A549 (cell line): ENCODE data around the gene AIF1L. TPM values are rescaled to one million over a fixed set of nuclear protein-coding genes. Genes with fewer than 3 reads are reported as not detected.
A peak's percentile ranks its signal among the peaks of the same experiment; 100 is the strongest.

ENCODE experiments used
- ATAC-seq, 2 experiments: fragments of 200-7000 bp in 1 of 2; fragments of >200 bp in 1 of 2; cut with Nextera tagmentation in 1 of 2; cut with Tn5 transposase in 1 of 2; 3 replicates each; pipeline versions ENCODE4 v1.8.0 to v1.9.1; 2018 to 2020; ENCODE audit warnings: mild to moderate bottlenecking in 1 of 2, moderate library complexity in 1 of 2
- CTCF ChIA-PET: fragments of 300-600 bp; sonication (Branson Sonifier 250); formaldehyde crosslinking; extraction: SDS; loops from one replicate; lab custom pipeline; 2021; ENCODE audit warnings: antibody characterized with exemption, inconsistent platforms; lab: Yijun Ruan, JAX
- POLR2A ChIA-PET: fragments of 350-600 bp; formaldehyde crosslinking; extraction: SDS; loops from one replicate; lab custom pipeline; 2021; ENCODE audit warnings: antibody characterized with exemption, inconsistent platforms; lab: Yijun Ruan, JAX
- DNase-seq, 2 experiments: peaks; one replicate each; pipeline versions ENCODE4 v3.0.0 to v3.0.0-alpha.2; 2011 to 2016; ENCODE audit warnings: low read depth in 1 of 2, low spot score in 1 of 2
- FAIRE-seq: peaks from 2 replicates; lab custom pipeline; 2011; peaks lifted over from hg19 to GRCh38; lab: Jason Lieb, UNC
- H3K27ac ChIP-seq, 2 experiments: fragments of >200 bp; sonication (Bioruptor Twin); formaldehyde crosslinking; 3 replicates each; pipeline ENCODE4 v1.5.1; 2016 to 2017
- H3K4me1 ChIP-seq: fragments of >200 bp; sonication (Bioruptor Twin); formaldehyde crosslinking; 3 replicates; pipeline ENCODE4 v1.6.1; 2016
- H3K4me2 ChIP-seq: fragments of >200 bp; sonication (Bioruptor Twin); formaldehyde crosslinking; 3 replicates; pipeline ENCODE4 v1.6.1; 2016
- H3K4me3 ChIP-seq: fragments of >200 bp; sonication (Bioruptor Twin); formaldehyde crosslinking; 3 replicates; pipeline ENCODE4 v1.5.1; 2016
- H3K9me3 ChIP-seq: fragments of >200 bp; sonication (Bioruptor Twin); formaldehyde crosslinking; 3 replicates; pipeline ENCODE4 v1.6.1; 2016
- BHLHE40 ChIP-seq: IDR thresholded peaks from 2 replicates; pipeline ENCODE4 v1.6.1; 2012; ENCODE audit warnings: low read depth, low read length, inconsistent platforms
- CBX2 ChIP-seq: fragments of 200-600 bp; sonication (generic); IDR thresholded peaks from 2 replicates; pipeline ENCODE4 v1.6.1; 2016; ENCODE audit warnings: low read depth, mild to moderate bottlenecking, borderline replicate concordance
- CBX8 ChIP-seq: fragments of 200-600 bp; sonication (generic); IDR thresholded peaks from 2 replicates; pipeline ENCODE4 v1.6.1; 2016
- GATA3 ChIP-seq: IDR thresholded peaks from 2 replicates; pipeline ENCODE4 v1.6.1; 2012; ENCODE audit warnings: borderline replicate concordance
- HDAC2 ChIP-seq: fragments of 200-600 bp; sonication (generic); IDR thresholded peaks from 2 replicates; pipeline ENCODE4 v1.6.1; 2016
- HOXB13 ChIP-seq: fragments of 250-450 bp; sonication (Bioruptor Pico); IDR thresholded peaks from 2 replicates; pipeline ENCODE4 v1.5.0; 2020; ENCODE audit warnings: low read depth, mild to moderate bottlenecking, moderate library complexity
- HOXB5 ChIP-seq: fragments of 250-450 bp; sonication (Bioruptor Pico); IDR thresholded peaks from 2 replicates; pipeline ENCODE4 v1.5.0; 2020; ENCODE audit warnings: mild to moderate bottlenecking, moderate library complexity
- JUNB ChIP-seq: fragments of >200 bp; sonication (Bioruptor Twin); formaldehyde crosslinking; IDR thresholded peaks from 2 replicates; pipeline ENCODE4 v1.6.1; 2016
- KDM1A ChIP-seq: fragments of 200-600 bp; sonication (generic); IDR thresholded peaks from 2 replicates; pipeline ENCODE4 v1.6.1; 2016; ENCODE audit warnings: low read depth, mild to moderate bottlenecking
- KDM5A ChIP-seq: fragments of 200-600 bp; sonication (generic); IDR thresholded peaks from 2 replicates; pipeline ENCODE4 v1.6.1; 2016; ENCODE audit warnings: antibody characterized with exemption, mild to moderate bottlenecking
- MAZ ChIP-seq: fragments of 150-350 bp; IDR thresholded peaks from 2 replicates; pipeline ENCODE4 v1.6.1; 2014; ENCODE audit warnings: antibody characterized with exemption, low read depth, low read length, borderline replicate concordance
- NFE2L2 ChIP-seq: fragments of 150-350 bp; conservative IDR thresholded peaks from 2 replicates; pipeline ENCODE4 v1.6.1; 2014; ENCODE audit warnings: low read length
- NR3C1 ChIP-seq: fragments of >200 bp; sonication (Bioruptor Twin); formaldehyde crosslinking; IDR thresholded peaks from 3 replicates; pipeline ENCODE4 v1.6.1; 2017
- PHF8 ChIP-seq: fragments of 200-600 bp; sonication (generic); IDR thresholded peaks from 2 replicates; pipeline ENCODE4 v1.6.1; 2016; ENCODE audit warnings: low read depth, mild to moderate bottlenecking, antibody characterized with exemption, moderate library complexity, borderline replicate concordance
- POLR2A ChIP-seq: IDR thresholded peaks from 2 replicates; pipeline ENCODE4 v1.6.1; 2012; ENCODE audit warnings: mild to moderate bottlenecking, low read length
- POLR2AphosphoS2 ChIP-seq: conservative IDR thresholded peaks from 2 replicates; pipeline ENCODE4 v1.6.1; 2012; ENCODE audit warnings: low read length, improper control_type of control experiment, inconsistent platforms
- RAD21 ChIP-seq, 2 experiments: fragments of >200 bp in 1 of 2; sonication (Bioruptor Twin) in 1 of 2; formaldehyde crosslinking in 1 of 2; IDR thresholded peaks in 1 of 2; conservative IDR thresholded peaks in 1 of 2; 2 replicates in 1 of 2; 3 replicates in 1 of 2; pipeline ENCODE4 v1.6.1; 2012 to 2018; ENCODE audit warnings: inconsistent platforms in 1 of 2
- RARB ChIP-seq: fragments of 250-450 bp; sonication (Bioruptor Pico); IDR thresholded peaks from 2 replicates; pipeline ENCODE4 v1.8.0; 2021; ENCODE audit warnings: mild to moderate bottlenecking, moderate library complexity
- RCOR1 ChIP-seq: fragments of 150-350 bp; IDR thresholded peaks from 2 replicates; pipeline ENCODE4 v1.6.1; 2014; ENCODE audit warnings: antibody characterized with exemption, low read length, low read depth
- TFCP2L1 ChIP-seq: fragments of 250-450 bp; sonication (Bioruptor Pico); IDR thresholded peaks from 2 replicates; pipeline ENCODE4 v1.5.0; 2021; ENCODE audit warnings: mild to moderate bottlenecking
- TP53 ChIP-seq: fragments of 250-450 bp; sonication (Bioruptor Pico); IDR thresholded peaks from 2 replicates; pipeline ENCODE4 v1.5.0; 2021; ENCODE audit warnings: mild to moderate bottlenecking, moderate library complexity
- ZFP36 ChIP-seq: fragments of 450-650 bp; IDR thresholded peaks from 2 replicates; pipeline ENCODE4 v1.6.1; 2014; ENCODE audit warnings: borderline replicate concordance; ENCODE audit not compliant: partially characterized antibody
- ZNF302 ChIP-seq: fragments of 250-450 bp; sonication (Bioruptor Pico); IDR thresholded peaks from 2 replicates; pipeline ENCODE4 v1.9.0; 2021; ENCODE audit warnings: inconsistent platforms, mild to moderate bottlenecking, moderate library complexity
- WGBS: methylation state at CpG from one replicate; pipeline ENCODE4 v1.1.6; 2017; ENCODE audit errors: missing lambda C conversion rate; 5-methylcytosine and 5-hydroxymethylcytosine counted together
- polyA plus RNA-seq, 4 experiments: library from polyadenylated mRNA; depleted of rRNA in 3 of 4; stranded (reverse); fragments of >200 nt; fragmentation: RNase III in 1 of 4; extraction: RNeasy Plus Mini Kit Qiagen cat#74134 plus additional on column Dnase treatment in 1 of 4; gene quantifications; 2 replicates in 3 of 4; 3 replicates in 1 of 4; pipeline ENCODE4 v1.2.3, GENCODE V29; 2011 to 2017
- TF ChIP-seq, protein P1 (sequence below): fragments of >200 bp; sonication (Bioruptor Twin); formaldehyde crosslinking; IDR thresholded peaks from 2 replicates; pipeline ENCODE4 v1.6.1; 2016
- TF ChIP-seq, protein P2 (sequence below): IDR thresholded peaks from 2 replicates; pipeline ENCODE4 v1.6.1; 2012
- TF ChIP-seq, protein P3 (sequence below): IDR thresholded peaks from 2 replicates; pipeline ENCODE4 v1.6.1; 2012; ENCODE audit warnings: low read depth, borderline replicate concordance
- TF ChIP-seq, protein P4 (sequence below): fragments of 250-450 bp; sonication (Bioruptor Pico); IDR thresholded peaks from 2 replicates; pipeline ENCODE4 v1.5.0; 2021; ENCODE audit warnings: mild to moderate bottlenecking, moderate library complexity, borderline replicate concordance
- TF ChIP-seq, protein P5 (sequence below): fragments of 200-600 bp; sonication (generic); IDR thresholded peaks from 2 replicates; pipeline ENCODE4 v1.6.1; 2016; ENCODE audit warnings: antibody characterized with exemption, mild to moderate bottlenecking, moderate library complexity
- TF ChIP-seq, protein P6 (sequence below): fragments of 250-450 bp; sonication (Bioruptor Pico); IDR thresholded peaks from 2 replicates; pipeline ENCODE4 v1.5.0; 2020; ENCODE audit warnings: low read depth, mild to moderate bottlenecking, moderate library complexity

The AIF1L gene
- polyA plus RNA-seq, 2 of the 4 experiments (the other 2 are of a cell fraction), result 1.6 to 2.8 TPM

DNA sequence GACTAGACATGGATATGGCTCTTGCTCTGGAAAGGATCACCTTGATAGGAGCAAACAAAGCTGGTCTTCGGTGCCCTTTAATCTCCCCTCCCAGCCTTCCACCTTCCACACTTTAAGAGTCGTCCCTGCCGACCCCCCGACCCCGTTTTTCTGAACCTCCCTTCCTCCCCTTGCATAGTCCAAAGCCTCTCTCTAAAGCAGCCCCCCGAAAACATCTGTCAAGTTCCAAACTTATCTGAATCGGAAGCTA lies 28.6 kb downstream of the AIF1L start:
- ATAC-seq (peak; percentile 21 to 38), FAIRE-seq (no peak), DNase-seq (peak in 1 of 2 experiments; percentile 3)
- no peak for TF ChIP-seq NR3C1
- no peak for TF ChIP-seq KDM1A
- no peak for TF ChIP-seq JUNB
- no peak for TF ChIP-seq RARB
- TF ChIP-seq POLR2A, result no peak
- no peak for TF ChIP-seq CBX8
- TF ChIP-seq KDM5A, result no peak
- no peak for TF ChIP-seq RAD21 (conservative IDR thresholded peaks at IDR 0.05 in 1 of 2, IDR thresholded peaks at IDR 0.05 in 1 of 2)
- no peak for TF ChIP-seq BHLHE40
- TF ChIP-seq, protein P1, sequence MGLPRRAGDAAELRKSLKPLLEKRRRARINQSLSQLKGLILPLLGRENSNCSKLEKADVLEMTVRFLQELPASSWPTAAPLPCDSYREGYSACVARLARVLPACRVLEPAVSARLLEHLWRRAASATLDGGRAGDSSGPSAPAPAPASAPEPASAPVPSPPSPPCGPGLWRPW, result no peak
- Histone ChIP-seq H3K9me3 (no peaks in the 10 kb centered on the region), H3K4me1 (peaks cover 6% of the 10 kb centered on the region; the same call in 2 of the 3 replicates), H3K4me3 (peak overlapping the region; percentile 88), H3K27ac (peak overlapping the region; percentile 81 to 90), H3K4me2 (peak overlapping the region; percentile 82)
- ChIA-PET CTCF (interaction anchor here (0.9 to 2.9 kb wide), 6 partner anchors 16 to 225 kb away, joined by 3 to 10 read pairs (median 4); no protein-coding TSS in a partner anchor), POLR2A (interaction anchor here (0.7 to 1.7 kb wide), 11 partner anchors 10 to 248 kb away, joined by 3 to 11 read pairs (median 5); no protein-coding TSS in a partner anchor)
- WGBS, result 1% methylated on average over 7 of the region's 7 CpGs

DNA sequence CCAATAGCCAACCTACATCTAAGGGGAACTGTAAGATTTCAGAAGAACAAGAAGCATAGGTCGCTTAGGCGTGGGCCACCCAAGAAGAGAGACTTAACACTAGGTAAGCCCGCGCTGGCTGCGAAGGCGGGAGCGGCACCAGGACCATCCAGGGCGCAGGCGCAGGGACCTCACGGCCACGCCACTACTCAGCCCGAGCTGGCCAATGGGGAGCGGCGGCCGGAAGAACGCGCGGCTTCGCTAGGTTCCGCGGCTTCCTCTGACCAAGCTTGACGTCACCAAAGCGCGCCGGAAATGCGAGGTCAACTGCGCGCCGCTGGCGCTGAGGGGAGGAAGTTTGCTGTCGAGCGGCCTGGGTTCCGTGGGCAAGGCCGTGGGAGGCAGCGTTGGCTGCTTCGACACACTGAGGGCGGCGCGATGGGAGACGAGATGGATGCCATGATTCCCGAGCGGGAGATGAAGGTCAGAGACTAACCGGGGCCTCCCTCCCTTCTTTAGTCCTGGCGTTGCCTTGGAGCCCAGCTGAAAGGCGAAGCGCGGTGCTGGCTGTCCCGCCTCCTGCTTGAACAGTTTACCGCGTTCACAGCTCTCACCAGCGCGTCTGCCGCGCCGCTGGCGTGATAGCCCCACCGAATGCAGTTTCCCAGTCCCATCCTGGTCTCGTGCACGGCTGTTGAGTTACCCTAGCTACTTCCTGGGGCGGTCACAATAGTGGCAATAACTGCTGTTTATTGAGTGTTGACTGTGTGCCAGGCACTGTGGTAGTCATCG lies 29.1 kb downstream of the AIF1L start, which contains the start of gene NUP214:
NUP214 (plus strand) TSS at position 299 of the 771 bp plus-strand sequence; CDS start at position 418, 119 bp downstream.
- peak within 1 kb of the TSS; percentile 81 to 90 for H3K27ac ChIP-seq
- 3% methylated on average over 27 of the region's 61 CpGs for WGBS
- POLR2A ChIA-PET, result interaction anchor here (0.5 to 1.7 kb wide), 15 partner anchors 10 to 248 kb away, joined by 3 to 11 read pairs (median 4); no protein-coding TSS in a partner anchor
- FAIRE-seq (peak; percentile 99), DNase-seq (peak; percentile 96 to 98), ATAC-seq (peak; percentile 99 to 100)
- CTCF ChIA-PET, result interaction anchor here (0.9 to 2.9 kb wide), 6 partner anchors 16 to 225 kb away, joined by 3 to 10 read pairs (median 4); no protein-coding TSS in a partner anchor
- peak within 1 kb of the TSS; percentile 91 for H3K4me2 ChIP-seq
- no peaks in the 10 kb centered on the region for H3K9me3 ChIP-seq
- H3K4me3 ChIP-seq, result peak within 1 kb of the TSS; percentile 88
- H3K4me1 ChIP-seq, result peaks cover 6% of the 10 kb centered on the region; the same call in 2 of the 3 replicates
- TF ChIP-seq, protein P2, sequence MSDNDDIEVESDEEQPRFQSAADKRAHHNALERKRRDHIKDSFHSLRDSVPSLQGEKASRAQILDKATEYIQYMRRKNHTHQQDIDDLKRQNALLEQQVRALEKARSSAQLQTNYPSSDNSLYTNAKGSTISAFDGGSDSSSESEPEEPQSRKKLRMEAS, result peak; percentile 93
- TF ChIP-seq, protein P1, result no peak
- no peak for TF ChIP-seq NFE2L2
- TF ChIP-seq MAZ, result no peak
- TF ChIP-seq, protein P3, sequence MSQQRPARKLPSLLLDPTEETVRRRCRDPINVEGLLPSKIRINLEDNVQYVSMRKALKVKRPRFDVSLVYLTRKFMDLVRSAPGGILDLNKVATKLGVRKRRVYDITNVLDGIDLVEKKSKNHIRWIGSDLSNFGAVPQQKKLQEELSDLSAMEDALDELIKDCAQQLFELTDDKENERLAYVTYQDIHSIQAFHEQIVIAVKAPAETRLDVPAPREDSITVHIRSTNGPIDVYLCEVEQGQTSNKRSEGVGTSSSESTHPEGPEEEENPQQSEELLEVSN, result peak; percentile 92
- peak; percentile 87 for TF ChIP-seq POLR2A
- TF ChIP-seq GATA3, result peak; percentile 44; the same call in 1 of the 2 replicates
- TF ChIP-seq, protein P4, sequence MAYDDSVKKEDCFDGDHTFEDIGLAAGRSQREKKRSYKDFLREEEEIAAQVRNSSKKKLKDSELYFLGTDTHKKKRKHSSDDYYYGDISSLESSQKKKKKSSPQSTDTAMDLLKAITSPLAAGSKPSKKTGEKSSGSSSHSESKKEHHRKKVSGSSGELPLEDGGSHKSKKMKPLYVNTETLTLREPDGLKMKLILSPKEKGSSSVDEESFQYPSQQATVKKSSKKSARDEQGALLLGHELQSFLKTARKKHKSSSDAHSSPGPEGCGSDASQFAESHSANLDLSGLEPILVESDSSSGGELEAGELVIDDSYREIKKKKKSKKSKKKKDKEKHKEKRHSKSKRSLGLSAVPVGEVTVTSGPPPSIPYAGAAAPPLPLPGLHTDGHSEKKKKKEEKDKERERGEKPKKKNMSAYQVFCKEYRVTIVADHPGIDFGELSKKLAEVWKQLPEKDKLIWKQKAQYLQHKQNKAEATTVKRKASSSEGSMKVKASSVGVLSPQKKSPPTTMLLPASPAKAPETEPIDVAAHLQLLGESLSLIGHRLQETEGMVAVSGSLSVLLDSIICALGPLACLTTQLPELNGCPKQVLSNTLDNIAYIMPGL (CRISPR knock-in tag), result no peak
- no peak for TF ChIP-seq HOXB5 (CRISPR knock-in tag)
- no peak for TF ChIP-seq ZFP36
- no peak for TF ChIP-seq TP53
- peak; percentile 34; the same call in 1 of the 2 replicates for TF ChIP-seq HDAC2
- TF ChIP-seq HOXB13 (CRISPR knock-in tag), result no peak
- TF ChIP-seq CBX2, result no peak
- TF ChIP-seq RCOR1, result no peak
- TF ChIP-seq PHF8, result peak; percentile 84
- TF ChIP-seq RAD21 (conservative IDR thresholded peaks at IDR 0.05 in 1 of 2, IDR thresholded peaks at IDR 0.05 in 1 of 2), result no peak
- no peak for TF ChIP-seq KDM1A
- no peak for TF ChIP-seq ZNF302 (CRISPR knock-in tag)
- no peak for TF ChIP-seq CBX8
- no peak for TF ChIP-seq TFCP2L1 (CRISPR knock-in tag)
- TF ChIP-seq, protein P5, sequence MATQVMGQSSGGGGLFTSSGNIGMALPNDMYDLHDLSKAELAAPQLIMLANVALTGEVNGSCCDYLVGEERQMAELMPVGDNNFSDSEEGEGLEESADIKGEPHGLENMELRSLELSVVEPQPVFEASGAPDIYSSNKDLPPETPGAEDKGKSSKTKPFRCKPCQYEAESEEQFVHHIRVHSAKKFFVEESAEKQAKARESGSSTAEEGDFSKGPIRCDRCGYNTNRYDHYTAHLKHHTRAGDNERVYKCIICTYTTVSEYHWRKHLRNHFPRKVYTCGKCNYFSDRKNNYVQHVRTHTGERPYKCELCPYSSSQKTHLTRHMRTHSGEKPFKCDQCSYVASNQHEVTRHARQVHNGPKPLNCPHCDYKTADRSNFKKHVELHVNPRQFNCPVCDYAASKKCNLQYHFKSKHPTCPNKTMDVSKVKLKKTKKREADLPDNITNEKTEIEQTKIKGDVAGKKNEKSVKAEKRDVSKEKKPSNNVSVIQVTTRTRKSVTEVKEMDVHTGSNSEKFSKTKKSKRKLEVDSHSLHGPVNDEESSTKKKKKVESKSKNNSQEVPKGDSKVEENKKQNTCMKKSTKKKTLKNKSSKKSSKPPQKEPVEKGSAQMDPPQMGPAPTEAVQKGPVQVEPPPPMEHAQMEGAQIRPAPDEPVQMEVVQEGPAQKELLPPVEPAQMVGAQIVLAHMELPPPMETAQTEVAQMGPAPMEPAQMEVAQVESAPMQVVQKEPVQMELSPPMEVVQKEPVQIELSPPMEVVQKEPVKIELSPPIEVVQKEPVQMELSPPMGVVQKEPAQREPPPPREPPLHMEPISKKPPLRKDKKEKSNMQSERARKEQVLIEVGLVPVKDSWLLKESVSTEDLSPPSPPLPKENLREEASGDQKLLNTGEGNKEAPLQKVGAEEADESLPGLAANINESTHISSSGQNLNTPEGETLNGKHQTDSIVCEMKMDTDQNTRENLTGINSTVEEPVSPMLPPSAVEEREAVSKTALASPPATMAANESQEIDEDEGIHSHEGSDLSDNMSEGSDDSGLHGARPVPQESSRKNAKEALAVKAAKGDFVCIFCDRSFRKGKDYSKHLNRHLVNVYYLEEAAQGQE, result peak; percentile 53; the same call in 1 of the 2 replicates
- no peak for TF ChIP-seq RARB
- no peak for TF ChIP-seq POLR2AphosphoS2
- TF ChIP-seq, protein P6, sequence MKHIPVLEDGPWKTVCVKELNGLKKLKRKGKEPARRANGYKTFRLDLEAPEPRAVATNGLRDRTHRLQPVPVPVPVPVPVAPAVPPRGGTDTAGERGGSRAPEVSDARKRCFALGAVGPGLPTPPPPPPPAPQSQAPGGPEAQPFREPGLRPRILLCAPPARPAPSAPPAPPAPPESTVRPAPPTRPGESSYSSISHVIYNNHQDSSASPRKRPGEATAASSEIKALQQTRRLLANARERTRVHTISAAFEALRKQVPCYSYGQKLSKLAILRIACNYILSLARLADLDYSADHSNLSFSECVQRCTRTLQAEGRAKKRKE, result no peak
